HepG2 (cell line): ENCODE measurements around the gene FAM149A. TPM values are rescaled to one million over a fixed set of nuclear protein-coding genes. Genes with fewer than 3 reads are reported as not detected.

Source experiments
- ATAC-seq: fragments of 200-7000 bp; cut with Tn5 transposase; 3 replicates; pipeline ENCODE4 v1.9.1; 2020; ENCODE audit warnings: mild to moderate bottlenecking, moderate library complexity
- BruUV-seq: library from RNA; stranded (reverse); fragments of 400-500 nt; replicated peaks from 2 replicates; lab custom pipeline; 2021; lab: Mats Ljungman, UMichigan
- CTCF ChIA-PET: fragments of 300-600 bp; formaldehyde crosslinking; extraction: SDS; loops from one replicate; lab custom pipeline; 2021; ENCODE audit warnings: low total read pairs, inconsistent platforms, low intra/inter-chr PET ratio; lab: Yijun Ruan, JAX
- POLR2A ChIA-PET: fragments of 350-600 bp; sonication (Branson Sonifier 250); formaldehyde crosslinking; loops from one replicate; lab custom pipeline; 2020; ENCODE audit warnings: antibody characterized with exemption, inconsistent platforms; lab: Yijun Ruan, JAX
- DNase-seq: peaks from one replicate; pipeline ENCODE4 v3.0.0-alpha.2; 2015; ENCODE audit warnings: low spot score
- FAIRE-seq: peaks from 3 replicates; lab custom pipeline; 2011; peaks lifted over from hg19 to GRCh38; lab: Jason Lieb, UNC
- H2AFZ ChIP-seq: one replicate; pipeline ENCODE4 v1.6.1; 2011; ENCODE audit warnings: low read length, inconsistent platforms
- H3K27ac ChIP-seq: fragments of 300-600 bp; 3 replicates; pipeline ENCODE4 v1.8.0; 2011; ENCODE audit warnings: mixed run types, mild to moderate bottlenecking, mixed read lengths, low read length, inconsistent platforms; ENCODE audit not compliant: insufficient read depth; ENCODE audit errors: extremely low read length
- H3K27me3 ChIP-seq, 2 experiments: fragments of 200-600 bp in 1 of 2; 2 replicates in 1 of 2; 3 replicates in 1 of 2; pipeline versions ENCODE4 v1.6.0 to v1.8.0; 2011; ENCODE audit warnings: low read length in 2 of 2, mild to moderate bottlenecking in 2 of 2, moderate library complexity in 2 of 2, inconsistent platforms in 1 of 2; ENCODE audit not compliant: insufficient read depth in 2 of 2, control insufficient read depth in 1 of 2
- H3K36me3 ChIP-seq, 2 experiments: fragments of 200-600 bp in 1 of 2; replicated peaks in 1 of 2; 2 replicates in 1 of 2; 3 replicates in 1 of 2; pipeline versions ENCODE4 v1.5.1 to v1.8.0; 2011; ENCODE audit warnings: low read length in 2 of 2, inconsistent platforms in 1 of 2; ENCODE audit not compliant: insufficient read depth in 2 of 2, control insufficient read depth in 1 of 2
- H3K4me1 ChIP-seq: 2 replicates; pipeline ENCODE4 v1.5.1; 2012; ENCODE audit warnings: low read length, inconsistent platforms; ENCODE audit not compliant: insufficient read depth
- H3K4me2 ChIP-seq: 2 replicates; pipeline ENCODE4 v1.6.0; 2011; ENCODE audit warnings: low read depth, low read length, inconsistent platforms
- H3K4me3 ChIP-seq, 3 experiments: fragments of 200-600 bp in 1 of 3; sonication (generic), shearing (Covaris generic) in 1 of 3; replicated peaks in 1 of 3; 2 replicates each; pipeline ENCODE4 v1.5.1; 2011 to 2016; ENCODE audit warnings: low read length in 3 of 3, inconsistent platforms in 2 of 3, low read depth in 2 of 3, mild to moderate bottlenecking in 2 of 3, control low read depth in 1 of 3, mixed read lengths in 1 of 3; ENCODE audit not compliant: insufficient read depth in 1 of 3
- H3K79me2 ChIP-seq: one replicate; pipeline ENCODE4 v1.6.1; 2011; ENCODE audit warnings: low read length, inconsistent platforms; ENCODE audit not compliant: insufficient read depth
- H3K9ac ChIP-seq: 2 replicates; pipeline ENCODE4 v1.6.0; 2011; ENCODE audit warnings: mild to moderate bottlenecking, low read depth, low read length, inconsistent platforms; ENCODE audit not compliant: insufficient read depth
- H3K9me3 ChIP-seq: 2 replicates; pipeline ENCODE4 v1.5.1; 2012; ENCODE audit warnings: mild to moderate bottlenecking, low read length
- H4K20me1 ChIP-seq: 2 replicates; pipeline ENCODE4 v1.6.0; 2011; ENCODE audit warnings: inconsistent platforms, mild to moderate bottlenecking, low read length, moderate library complexity; ENCODE audit not compliant: insufficient read depth
- CBX2 ChIP-seq, 2 experiments: fragments of 200-600 bp in 1 of 2; sonication (generic); formaldehyde crosslinking in 1 of 2; IDR thresholded peaks; 2 replicates each; pipeline versions ENCODE4 v1.7.0 to v1.8.1; 2018 to 2022; ENCODE audit warnings: low read depth in 2 of 2, low read length in 1 of 2, mild to moderate bottlenecking in 1 of 2, missing genetic modification reagents in 1 of 2
- ETV5 ChIP-seq: IDR thresholded peaks from 2 replicates; pipeline ENCODE4 v1.6.1; 2018; ENCODE audit warnings: missing biosample characterization, missing genetic modification reagents, inconsistent platforms, borderline replicate concordance
- EZH2 ChIP-seq: conservative IDR thresholded peaks from 2 replicates; pipeline ENCODE4 v1.6.1; 2012; ENCODE audit warnings: mild to moderate bottlenecking, low read depth, low read length, moderate library complexity
- GPBP1L1 ChIP-seq: sonication (generic); formaldehyde crosslinking; IDR thresholded peaks from 2 replicates; pipeline ENCODE4 v1.5.0; 2020; ENCODE audit warnings: mild to moderate bottlenecking, missing genetic modification reagents
- GPN1 ChIP-seq: sonication (generic); formaldehyde crosslinking; IDR thresholded peaks from 2 replicates; pipeline ENCODE4 v1.5.1; 2020; ENCODE audit warnings: missing genetic modification reagents, borderline replicate concordance
- KLF12 ChIP-seq: sonication (generic); formaldehyde crosslinking; IDR thresholded peaks from 2 replicates; pipeline ENCODE4 v1.4.0; 2020; ENCODE audit warnings: missing genetic modification reagents, borderline replicate concordance
- MIXL1 ChIP-seq: IDR thresholded peaks from 2 replicates; pipeline ENCODE4 v1.6.1; 2016
- NFKBIZ ChIP-seq: IDR thresholded peaks from 2 replicates; pipeline ENCODE4 v1.6.1; 2018; ENCODE audit warnings: missing genetic modification reagents, missing compliant biosample characterization
- SNAPC2 ChIP-seq: sonication (generic); formaldehyde crosslinking; IDR thresholded peaks from 2 replicates; pipeline ENCODE4 v1.8.1; 2022; ENCODE audit warnings: mild to moderate bottlenecking, missing genetic modification reagents
- TEAD3 ChIP-seq: optimal IDR thresholded peaks from 2 replicates; pipeline ENCODE3; 2016; ENCODE audit warnings: borderline replicate concordance
- TOPORS ChIP-seq: sonication (generic); formaldehyde crosslinking; IDR thresholded peaks from 2 replicates; pipeline ENCODE4 v1.8.0; 2023; ENCODE audit warnings: mild to moderate bottlenecking, missing genetic modification reagents
- ZBTB3 ChIP-seq: sonication (generic); formaldehyde crosslinking; IDR thresholded peaks from 2 replicates; pipeline ENCODE4 v1.4.0; 2020; ENCODE audit warnings: low read depth, mild to moderate bottlenecking, moderate library complexity, missing genetic modification reagents, borderline replicate concordance
- ZEB1 ChIP-seq: IDR thresholded peaks from 2 replicates; pipeline ENCODE4 v1.6.1; 2012; ENCODE audit warnings: mild to moderate bottlenecking, low read depth, inconsistent platforms; ENCODE audit not compliant: insufficient replicate concordance
- ZNF292 ChIP-seq: sonication (generic); formaldehyde crosslinking; IDR thresholded peaks from 2 replicates; pipeline ENCODE4 v1.8.1; 2022; ENCODE audit warnings: mild to moderate bottlenecking, low read depth, missing genetic modification reagents, borderline replicate concordance
- ZNF326 ChIP-seq: sonication (generic); formaldehyde crosslinking; IDR thresholded peaks from 2 replicates; pipeline ENCODE4 v1.4.0; 2020; ENCODE audit warnings: missing genetic modification reagents, borderline replicate concordance
- ZNF670 ChIP-seq: sonication (generic); formaldehyde crosslinking; IDR thresholded peaks from 2 replicates; pipeline ENCODE4 v1.8.0; 2022; ENCODE audit warnings: mild to moderate bottlenecking, missing genetic modification reagents, borderline replicate concordance
- ZNF75D ChIP-seq: sonication (generic); formaldehyde crosslinking; IDR thresholded peaks from 2 replicates; pipeline ENCODE4 v1.8.1; 2023; ENCODE audit warnings: missing genetic modification reagents, mild to moderate bottlenecking, borderline replicate concordance
- ZNF788 ChIP-seq: sonication (generic); formaldehyde crosslinking; IDR thresholded peaks from 2 replicates; pipeline ENCODE4 v1.5.0; 2020; ENCODE audit warnings: mild to moderate bottlenecking, missing genetic modification reagents, borderline replicate concordance
- ZNF839 ChIP-seq: sonication (generic); formaldehyde crosslinking; IDR thresholded peaks from 2 replicates; pipeline ENCODE4 v1.4.0; 2020; ENCODE audit warnings: missing genetic modification reagents, mild to moderate bottlenecking, borderline replicate concordance
- WGBS: methylation state at CpG from one replicate; pipeline ENCODE4 v1.1.6; 2017; ENCODE audit warnings: low lambda C conversion rate; 5-methylcytosine and 5-hydroxymethylcytosine counted together
- in situ Hi-C: cut with HindIII; loops from 2 replicates; pipeline ENCODE4 v1.10.0; 2017; ENCODE audit warnings: low pct_unique_long_range_greater_than_20kb; ENCODE audit not compliant: extremely low pct_ligation_motif_present
- intact Hi-C: fragments of 100-400 bp; cut with micrococcal nuclease; formaldehyde crosslinking; loops from one replicate; pipeline ENCODE4 v1.10.0; 2022; ENCODE audit not compliant: unreplicated experiment
- polyA plus RNA-seq, 8 experiments: library from polyadenylated mRNA; depleted of rRNA in 3 of 8; stranded (reverse) in 7 of 8; unstranded in 1 of 8; fragments of >200 nt; fragmentation: Illumina TruSeq in 4 of 8; extraction: Trizol in 4 of 8; gene quantifications; 2 replicates each; pipeline versions ENCODE4 v1.2.1 to v1.2.3, GENCODE V29; 2011 to 2016; ENCODE audit warnings: low read depth in 4 of 8, missing spikeins in 1 of 8, mixed read lengths in 1 of 8; ENCODE audit not compliant: insufficient read depth in 1 of 8
- total RNA-seq, 5 experiments: library from RNA; depleted of rRNA; stranded (reverse); fragments of >200 nt; fragmentation: Illumina TruSeq; extraction: Trizol; gene quantifications; 2 replicates each; pipeline ENCODE4 v1.2.3, GENCODE V29; 2016; ENCODE audit warnings: low read depth in 1 of 5

The FAM149A gene
- total and polyA plus RNA-seq, 2 of the 13 experiments (the other 11 are each of a cell fraction or from before 2014, with no cell fraction given) = not detected

- peak overlapping the region; percentile 29; the same call in 1 of the 2 replicates for H3K4me2 ChIP-seq
- ChIA-PET CTCF (no interaction called here), POLR2A (no interaction called here)
- peaks cover 2 to 25% of the 10 kb centered on the region in 2 experiments; a peak in 3 of 5 replicates for H3K27me3 ChIP-seq
- DNase-seq = no peak
- no peak overlapping the region for H3K9ac ChIP-seq
- H3K36me3 ChIP-seq = no peaks in the 10 kb centered on the region
- no peaks in the 10 kb centered on the region; the same call in 1 of the 2 replicates for H3K9me3 ChIP-seq
- intact Hi-C loops (no loop called here), in situ Hi-C loops (no loop called here)
- BruUV-seq = no TSS peak
- no peak overlapping the region for H3K27ac ChIP-seq
- H3K4me3 ChIP-seq = no peak overlapping the region
- no peak overlapping the region for H2AFZ ChIP-seq
- WGBS = 3% methylated on average over 13 of the region's 13 CpGs
- TF ChIP-seq ZNF788 (CRISPR knock-in tag) (no peak), ZNF670 (CRISPR knock-in tag) (no peak)
- no peaks in the 10 kb centered on the region for H4K20me1 ChIP-seq
- no peaks in the 10 kb centered on the region; the same call in 1 of the 2 replicates for H3K4me1 ChIP-seq
- ATAC-seq = peak; percentile 80
- no peak for FAIRE-seq
- no peaks in the 10 kb centered on the region for H3K79me2 ChIP-seq
Observed at GRCh38 chr4:186095406-186095805, 9.1 kb upstream of the FAM149A start.

GRCh38 chr4:186096681-186097165, 7.8 kb upstream of the FAM149A start:
- intact Hi-C loops = no loop called here
- TF ChIP-seq MIXL1 = no peak
- TF ChIP-seq TOPORS = no peak
- TF ChIP-seq ZNF75D (CRISPR knock-in tag) = no peak
- TF ChIP-seq CBX2 (IDR thresholded peaks at IDR 0.05; ENCODE audit: low read depth, low read length) = no peak
- TF ChIP-seq CBX2 (CRISPR knock-in tag; IDR thresholded peaks at IDR 0.05; ENCODE audit: low read depth) = no peak
- no peak for TF ChIP-seq KLF12 (CRISPR knock-in tag)
- TF ChIP-seq TEAD3 = no peak
- TF ChIP-seq ZNF326 (CRISPR knock-in tag) = no peak
- no peak for TF ChIP-seq NFKBIZ (CRISPR knock-in tag)
- TF ChIP-seq ZBTB3 (CRISPR knock-in tag) = no peak
- no peak for TF ChIP-seq ZEB1
- TF ChIP-seq ZNF839 (CRISPR knock-in tag) = no peak
- TF ChIP-seq EZH2 = no peak
- no peak for TF ChIP-seq SNAPC2 (CRISPR knock-in tag)
- TF ChIP-seq ZNF292 (CRISPR knock-in tag) = no peak
- TF ChIP-seq GPN1 (CRISPR knock-in tag) = no peak
- TF ChIP-seq ETV5 (CRISPR knock-in tag) = no peak
- TF ChIP-seq GPBP1L1 (CRISPR knock-in tag) = no peak

More at GRCh38 chr4:186096681-186097165, 7.8 kb upstream of the FAM149A start:
- no peaks in the 10 kb centered on the region for H3K9me3 ChIP-seq
- ATAC-seq = no peak
- ChIA-PET POLR2A (no interaction called here), CTCF (no interaction called here)
- DNase-seq = no peak
- no TSS peak for BruUV-seq
- H3K79me2 ChIP-seq = no peaks in the 10 kb centered on the region
- H4K20me1 ChIP-seq = no peaks in the 10 kb centered on the region
- no peak overlapping the region for H2AFZ ChIP-seq
- H3K4me2 ChIP-seq = no peak overlapping the region
- peaks cover 2 to 23% of the 10 kb centered on the region in 2 experiments; a peak in 3 of 5 replicates for H3K27me3 ChIP-seq
- no peak for FAIRE-seq
- H3K36me3 ChIP-seq = no peaks in the 10 kb centered on the region
- no peak overlapping the region for H3K9ac ChIP-seq
- H3K4me3 ChIP-seq = no peak overlapping the region
- 32% methylated on average over 8 of the region's 9 CpGs for WGBS
- no peak overlapping the region for H3K27ac ChIP-seq
- in situ Hi-C loops = no loop called here
- no peaks in the 10 kb centered on the region; the same call in 1 of the 2 replicates for H3K4me1 ChIP-seq
